Keratinocyte (primary cell): Measurements from ENCODE around the gene SKA2.

Experiments used
- EZH2 ChIP-seq: IDR thresholded peaks from one replicate; pipeline ENCODE4 v1.6.1; 2012; ENCODE audit warnings: inconsistent platforms, mild to moderate bottlenecking, low read length, moderate library complexity
- TF ChIP-seq, protein P1 (sequence below), 3 experiments: IDR thresholded peaks in 1 of 3; conservative IDR thresholded peaks in 1 of 3; optimal IDR thresholded peaks in 1 of 3; 2 replicates in 2 of 3; 3 replicates in 1 of 3; pipeline versions ENCODE3 to v1.5.1; 2011; ENCODE audit warnings: low read length in 3 of 3, mild to moderate bottlenecking in 3 of 3, moderate library complexity in 2 of 3, control low read depth in 1 of 3, inconsistent platforms in 1 of 3; ENCODE audit not compliant: insufficient read depth in 2 of 3; ENCODE audit errors: extremely low read depth in 1 of 3

- TF ChIP-seq, protein P1, sequence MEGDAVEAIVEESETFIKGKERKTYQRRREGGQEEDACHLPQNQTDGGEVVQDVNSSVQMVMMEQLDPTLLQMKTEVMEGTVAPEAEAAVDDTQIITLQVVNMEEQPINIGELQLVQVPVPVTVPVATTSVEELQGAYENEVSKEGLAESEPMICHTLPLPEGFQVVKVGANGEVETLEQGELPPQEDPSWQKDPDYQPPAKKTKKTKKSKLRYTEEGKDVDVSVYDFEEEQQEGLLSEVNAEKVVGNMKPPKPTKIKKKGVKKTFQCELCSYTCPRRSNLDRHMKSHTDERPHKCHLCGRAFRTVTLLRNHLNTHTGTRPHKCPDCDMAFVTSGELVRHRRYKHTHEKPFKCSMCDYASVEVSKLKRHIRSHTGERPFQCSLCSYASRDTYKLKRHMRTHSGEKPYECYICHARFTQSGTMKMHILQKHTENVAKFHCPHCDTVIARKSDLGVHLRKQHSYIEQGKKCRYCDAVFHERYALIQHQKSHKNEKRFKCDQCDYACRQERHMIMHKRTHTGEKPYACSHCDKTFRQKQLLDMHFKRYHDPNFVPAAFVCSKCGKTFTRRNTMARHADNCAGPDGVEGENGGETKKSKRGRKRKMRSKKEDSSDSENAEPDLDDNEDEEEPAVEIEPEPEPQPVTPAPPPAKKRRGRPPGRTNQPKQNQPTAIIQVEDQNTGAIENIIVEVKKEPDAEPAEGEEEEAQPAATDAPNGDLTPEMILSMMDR (optimal IDR thresholded peaks at IDR 0.05 in 1 of 3, IDR thresholded peaks at IDR 0.05 in 1 of 3, conservative IDR thresholded peaks at IDR 0.05 in 1 of 3; ENCODE audit: extremely low read depth in 1 of 3, insufficient read depth in 2 of 3, low read length in 3 of 3), result no peak
- no peak for TF ChIP-seq EZH2
Measured at GRCh38 chr17:59097876-59098275, 57.1 kb downstream of the SKA2 start.
